Psoas muscle (tissue), 8 donors: ENCODE results near the gene KRT9. TPM values are rescaled to one million over a fixed set of nuclear protein-coding genes. Genes with fewer than 3 reads are reported as not detected.

Experiments
- ATAC-seq, 4 donors: fragments of 200-7000 bp; cut with Tn5 transposase; one replicate each; pipeline ENCODE4 v1.9.1; 2020; ENCODE audit warnings: moderate library complexity in 3 of 4, mild to moderate bottlenecking in 2 of 4
- DNase-seq, 2 donors: peaks; one replicate each; pipeline ENCODE4 v3.0.0-alpha.2; 2020
- H3K27ac ChIP-seq: fragments of 200-600 bp; one replicate; pipeline ENCODE4 v1.8.0; 2022
- H3K27me3 ChIP-seq, 3 donors: fragments of 200-600 bp in 1 of 3; one replicate each; pipeline versions ENCODE4 v1.6.1 to v1.8.0; 2013 to 2022; ENCODE audit warnings: low read length in 2 of 3, mild to moderate bottlenecking in 2 of 3, moderate library complexity in 1 of 3; ENCODE audit not compliant: insufficient read depth in 3 of 3
- H3K36me3 ChIP-seq, 2 donors: fragments of 200-600 bp in 1 of 2; one replicate each; pipeline versions ENCODE4 v1.6.1 to v1.8.0; 2013 to 2022; ENCODE audit warnings: low read depth in 1 of 2, mild to moderate bottlenecking in 1 of 2, moderate library complexity in 1 of 2; ENCODE audit not compliant: insufficient read depth in 1 of 2
- H3K4me1 ChIP-seq: fragments of 200-600 bp; one replicate; pipeline ENCODE4 v1.8.0; 2022
- H3K4me3 ChIP-seq: fragments of 200-600 bp; one replicate; pipeline ENCODE4 v1.8.0; 2022; ENCODE audit warnings: mild to moderate bottlenecking
- H3K9me3 ChIP-seq: fragments of 200-600 bp; one replicate; pipeline ENCODE4 v1.8.0; 2022
- WGBS, 3 donors: extraction: QIAGEN DNeasy Blood & Tissue Kit; methylation state at CpG; one replicate each; pipeline versions ENCODE4 v1.1.6 to v1.1.7; 2013; 5-methylcytosine and 5-hydroxymethylcytosine counted together
- intact Hi-C, 2 donors: fragments of 100-400 bp; cut with DNase I; formaldehyde crosslinking; loops; one replicate each; pipeline versions ENCODE4 v1.11.0 to v1.14.2; 2022
- polyA plus RNA-seq, 3 donors: library from polyadenylated mRNA; stranded (reverse); fragments of 200-250 nt; gene quantifications; one replicate each; pipeline ENCODE4 v1.2.3, GENCODE V29; 2013
- total RNA-seq, 4 donors: library from RNA; stranded (reverse); fragmentation: NEBNext Ultra II Directional in 2 of 4; extraction: Animal tissue kit (Norgen Biotek cat#: 25700) in 2 of 4; gene quantifications; one replicate each; pipeline versions ENCODE4 v1.2.1 to v1.2.4, GENCODE V29; 2021 to 2023
- TF ChIP-seq, protein P1 (sequence below): fragments of 200-600 bp; IDR thresholded peaks from one replicate; pipeline ENCODE4 v1.8.0; 2022; ENCODE audit warnings: antibody characterized with exemption
- donor health status: healthy with polysubstance abuse.
- donor health status: DM: no; HTN: no; CAD: no; lungs with moderate emphysema.
- donor health status: Bipolar disorder and iron deficiency.
- donor health status: healthy.
- donor health status: DM: yes; HTN: yes; CAD: no.
- donor health status: DM: no; HTN: no; CAD: no.
- donor health status: DM: no; HTN: no; CAD: no.
- donor health status: DM: yes; HTN: yes; CAD: no.

Gene KRT9
- total and polyA plus RNA-seq, 7 donors = 0.01 TPM; not detected in 6

DNA sequence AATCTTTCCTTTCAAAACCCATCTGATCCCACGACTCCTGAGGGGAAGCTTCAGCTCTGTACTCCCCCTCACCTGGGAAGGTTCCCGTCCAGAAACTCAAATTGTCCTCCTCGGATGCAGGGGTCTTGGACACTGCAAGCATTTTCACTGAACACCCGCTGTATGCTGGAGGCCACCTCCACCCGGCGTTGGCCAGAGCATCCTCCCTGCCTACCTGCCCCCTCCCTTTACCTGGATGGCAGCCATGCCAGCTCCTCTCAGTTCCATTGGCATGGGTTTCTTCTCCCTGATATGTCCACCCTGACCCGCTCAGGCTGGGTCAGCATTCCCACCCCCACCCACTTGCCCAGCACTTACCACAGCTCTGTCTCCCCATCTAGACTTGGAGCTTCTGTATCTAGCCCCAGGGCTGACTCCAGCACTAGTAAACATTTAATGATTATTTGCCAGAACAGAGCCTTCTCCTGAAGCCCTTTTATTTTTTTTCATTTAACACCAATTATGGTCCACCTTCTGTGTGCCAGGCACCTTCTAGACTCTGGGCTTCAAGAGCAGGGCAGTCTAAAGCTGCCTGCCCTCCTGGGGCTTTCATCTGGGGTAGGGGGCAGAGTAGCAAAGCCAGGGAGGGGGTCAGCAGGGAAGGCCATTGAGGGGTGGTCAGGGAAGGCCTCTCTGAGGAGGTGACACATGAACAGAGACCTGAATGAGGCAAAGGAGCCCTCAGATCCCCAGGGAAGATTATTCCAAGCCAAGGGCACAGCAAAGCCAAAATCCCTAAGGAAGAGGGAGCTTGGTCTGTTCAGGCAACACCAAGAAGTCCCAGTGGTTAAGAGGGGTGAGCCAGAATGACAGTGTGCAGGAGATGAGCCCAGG lies 34.9 kb downstream of the KRT9 start:
- H3K4me1 ChIP-seq = no peaks in the 10 kb centered on the region
- H3K27me3 ChIP-seq = peaks cover 0 to 13% (median 8%) of the 10 kb centered on the region in 3 donors
- WGBS, 3 donors = 78 to 85% (median 83%) methylated on average over 7 of the region's 7 CpGs
- TF ChIP-seq, protein P1, sequence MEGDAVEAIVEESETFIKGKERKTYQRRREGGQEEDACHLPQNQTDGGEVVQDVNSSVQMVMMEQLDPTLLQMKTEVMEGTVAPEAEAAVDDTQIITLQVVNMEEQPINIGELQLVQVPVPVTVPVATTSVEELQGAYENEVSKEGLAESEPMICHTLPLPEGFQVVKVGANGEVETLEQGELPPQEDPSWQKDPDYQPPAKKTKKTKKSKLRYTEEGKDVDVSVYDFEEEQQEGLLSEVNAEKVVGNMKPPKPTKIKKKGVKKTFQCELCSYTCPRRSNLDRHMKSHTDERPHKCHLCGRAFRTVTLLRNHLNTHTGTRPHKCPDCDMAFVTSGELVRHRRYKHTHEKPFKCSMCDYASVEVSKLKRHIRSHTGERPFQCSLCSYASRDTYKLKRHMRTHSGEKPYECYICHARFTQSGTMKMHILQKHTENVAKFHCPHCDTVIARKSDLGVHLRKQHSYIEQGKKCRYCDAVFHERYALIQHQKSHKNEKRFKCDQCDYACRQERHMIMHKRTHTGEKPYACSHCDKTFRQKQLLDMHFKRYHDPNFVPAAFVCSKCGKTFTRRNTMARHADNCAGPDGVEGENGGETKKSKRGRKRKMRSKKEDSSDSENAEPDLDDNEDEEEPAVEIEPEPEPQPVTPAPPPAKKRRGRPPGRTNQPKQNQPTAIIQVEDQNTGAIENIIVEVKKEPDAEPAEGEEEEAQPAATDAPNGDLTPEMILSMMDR = no peak
- H3K4me3 ChIP-seq = no peak overlapping the region
- H3K27ac ChIP-seq = no peak overlapping the region
- no peaks in the 10 kb centered on the region for H3K9me3 ChIP-seq
- no peak for DNase-seq
- intact Hi-C loops = no loop called here
- ATAC-seq = no peak
- no peaks in the 10 kb centered on the region for H3K36me3 ChIP-seq

DNA sequence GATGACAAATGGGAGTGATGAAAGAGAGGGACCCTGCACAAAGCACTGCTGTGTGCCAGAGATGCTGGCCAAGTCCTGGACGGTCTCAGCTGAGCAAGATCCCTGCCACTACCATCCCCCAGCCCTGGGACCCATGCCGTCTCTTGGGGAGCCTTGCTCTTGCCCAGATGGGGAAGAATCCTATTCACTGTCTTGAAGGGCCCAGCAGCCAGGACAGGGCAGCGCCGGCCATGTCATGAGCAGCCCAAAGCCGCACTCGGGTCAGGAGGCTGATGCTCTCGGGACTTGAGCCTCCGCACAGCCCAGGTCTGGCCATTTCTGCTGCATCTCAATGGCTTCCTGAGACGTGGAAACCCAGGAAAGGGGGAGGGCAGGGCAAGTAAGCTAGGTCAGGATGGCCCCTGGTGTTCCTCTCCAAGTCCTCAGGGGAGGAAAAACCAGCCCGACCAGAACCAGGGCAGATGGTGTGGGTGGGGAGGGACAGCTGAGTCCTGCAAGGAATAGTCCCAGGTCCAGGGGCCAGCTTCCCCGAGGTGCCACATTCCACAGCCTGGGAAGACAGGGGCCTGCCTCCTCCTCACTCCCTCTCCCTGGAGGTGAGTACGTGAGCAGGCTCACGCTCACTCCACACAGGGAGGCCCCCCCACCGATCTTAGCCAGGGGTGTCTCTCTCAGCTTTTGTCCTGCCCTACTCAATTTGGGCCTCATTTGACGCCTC lies 35.9 kb downstream of the KRT9 start:
- no peak for DNase-seq
- intact Hi-C loops = no loop called here
- Histone ChIP-seq H3K4me3 (no peak overlapping the region), H3K36me3 (no peaks in the 10 kb centered on the region), H3K9me3 (no peaks in the 10 kb centered on the region), H3K27me3 (peaks cover 0 to 16% (median 8%) of the 10 kb centered on the region in 3 donors), H3K27ac (no peak overlapping the region), H3K4me1 (no peaks in the 10 kb centered on the region)
- ATAC-seq = no peak
- WGBS, 3 donors = 47 to 58% (median 52%) methylated on average over 15 of the region's 15 CpGs
- TF ChIP-seq, protein P1 = no peak

DNA sequence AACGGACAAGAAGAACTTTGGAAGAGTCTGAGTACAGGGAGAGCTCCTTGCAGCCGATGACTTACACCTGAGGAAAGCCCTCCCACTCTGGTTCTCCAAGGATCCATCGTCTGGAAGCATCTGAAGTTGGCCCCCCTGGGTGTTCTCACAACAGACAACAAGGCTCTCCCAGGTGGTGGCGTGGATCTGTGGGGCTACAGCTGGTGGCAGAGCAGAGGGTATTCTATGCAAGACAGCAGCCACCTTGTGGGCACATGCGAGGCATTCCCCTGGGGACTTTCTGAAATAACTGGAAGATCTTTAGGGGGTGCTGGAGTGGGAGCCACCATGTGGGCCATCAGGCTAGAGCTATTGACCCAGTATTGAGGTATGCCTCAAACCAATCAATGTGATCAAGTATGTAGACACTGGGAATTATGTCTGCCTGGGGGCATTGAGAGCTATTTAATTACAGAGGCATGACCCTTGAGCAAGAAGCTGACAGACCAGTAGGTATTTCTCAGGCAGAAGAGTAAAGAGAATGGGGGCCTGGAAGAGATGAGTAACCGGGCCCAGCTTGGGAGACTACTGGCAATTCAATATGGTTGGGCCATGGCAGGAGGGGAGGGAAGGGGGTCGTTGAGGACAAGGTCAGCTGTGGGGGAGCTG lies 36.8 kb downstream of the KRT9 start:
- WGBS, 3 donors = 68 to 73% (median 70%) methylated on average over 7 of the region's 7 CpGs
- H3K9me3 ChIP-seq = no peaks in the 10 kb centered on the region
- intact Hi-C loops = no loop called here
- no peaks in the 10 kb centered on the region for H3K36me3 ChIP-seq
- H3K27me3 ChIP-seq = peaks cover 0 to 25% (median 8%) of the 10 kb centered on the region in 3 donors
- H3K4me3 ChIP-seq = no peak overlapping the region
- H3K27ac ChIP-seq = no peak overlapping the region
- ATAC-seq = no peak
- no peak for DNase-seq
- H3K4me1 ChIP-seq = no peaks in the 10 kb centered on the region
- TF ChIP-seq, protein P1 = no peak

DNA sequence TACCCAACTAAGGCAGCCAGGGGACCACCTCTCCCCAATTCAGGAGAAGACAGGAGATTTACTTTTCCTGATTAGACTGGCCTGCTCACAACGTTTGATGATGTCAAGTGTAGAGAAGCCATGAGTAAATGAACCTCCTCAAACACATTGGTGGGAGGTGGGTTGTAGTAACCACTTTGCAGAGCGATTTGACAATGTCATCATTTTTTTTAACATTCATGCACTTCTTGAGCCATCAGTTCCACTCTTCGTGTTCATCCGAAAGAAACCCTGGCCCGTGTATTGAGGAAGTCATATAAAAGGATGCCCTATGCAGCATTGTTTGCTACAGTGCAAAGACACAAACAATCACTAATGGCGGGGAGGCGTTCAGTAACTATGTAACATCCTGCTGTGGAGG lies 38.2 kb downstream of the KRT9 start:
- Histone ChIP-seq H3K27ac (no peak overlapping the region), H3K9me3 (no peaks in the 10 kb centered on the region), H3K4me3 (no peak overlapping the region), H3K4me1 (no peaks in the 10 kb centered on the region), H3K36me3 (no peaks in the 10 kb centered on the region), H3K27me3 (peaks cover 0 to 38% (median 8%) of the 10 kb centered on the region in 3 donors)
- TF ChIP-seq, protein P1 = no peak
- ATAC-seq (no peak), DNase-seq (no peak)
- 78 to 85% (median 78%) methylated on average over 7 of the region's 7 CpGs for WGBS, 3 donors
- intact Hi-C loops = no loop called here
